ENCODE measurements around the gene DISC1. TPM values are rescaled to one million over a fixed set of nuclear protein-coding genes. Genes with fewer than 3 reads are reported as not detected.

DISC1 gene
- total and polyA plus RNA-seq, 11 donors, result 0.76 to 12.8 (median 4.3) TPM

- Histone ChIP-seq H3K4me3 (no peak overlapping the region), H3K27me3 (no peaks in the 10 kb centered on the region), H3K27ac (no peak overlapping the region), H3K9me3 (peaks cover 0 to 23% (median 12%) of the 10 kb centered on the region in 12 donors), H3K4me1 (peaks cover 0 to 13% (median 2%) of the 10 kb centered on the region in 12 donors), H3K36me3 (peaks cover 0 to 36% (median 6%) of the 10 kb centered on the region in 9 donors)
- TF ChIP-seq CTCF (IDR thresholded peaks at IDR 0.05) (no peak), POLR2A (IDR thresholded peaks at IDR 0.05) (no peak)
- ATAC-seq (no peak), DNase-seq (no peak)
- 90 to 100% (median 92%) methylated on average over 2 of the region's 2 CpGs for WGBS, 4 donors
- intact Hi-C loops (cut with DNase I), result loop anchor here in 6 of 10 donors (10.0 kb wide), 7 partner anchors 55 to 1485 kb away; partner anchors contain the start of gene SIPA1L2 (in 1 of the 6)
Measured at GRCh38 chr1:231750296-231750695, 123.7 kb downstream of the DISC1 start.

GRCh38 chr1:231750818-231751362 lies 124.3 kb downstream of the DISC1 start:
- no peak for ATAC-seq
- DNase-seq, result no peak
- WGBS, 4 donors, result 93% methylated on average over 3 of the region's 3 CpGs
- no peak overlapping the region for H3K27ac ChIP-seq
- H3K4me3 ChIP-seq, result no peak overlapping the region
- no peaks in the 10 kb centered on the region for H3K27me3 ChIP-seq
- intact Hi-C loops (cut with DNase I), result loop anchor here in 6 of 10 donors (10.0 kb wide), 7 partner anchors 54 to 1484 kb away; partner anchors contain the start of gene SIPA1L2 (in 1 of the 6)
- TF ChIP-seq CTCF (IDR thresholded peaks at IDR 0.05) (no peak), POLR2A (IDR thresholded peaks at IDR 0.05) (no peak)
- H3K9me3 ChIP-seq, result peaks cover 0 to 23% (median 12%) of the 10 kb centered on the region in 12 donors
- H3K4me1 ChIP-seq, result peaks cover 0 to 13% (median 2%) of the 10 kb centered on the region in 12 donors
- H3K36me3 ChIP-seq, result peaks cover 0 to 36% (median 6%) of the 10 kb centered on the region in 9 donors

GRCh38 chr1:231751415-231751814 lies 124.8 kb downstream of the DISC1 start:
- TF ChIP-seq POLR2A (IDR thresholded peaks at IDR 0.05), result no peak
- no peak for TF ChIP-seq CTCF (IDR thresholded peaks at IDR 0.05)
- ATAC-seq, result no peak
- no peaks in the 10 kb centered on the region for H3K27me3 ChIP-seq
- DNase-seq, result no peak
- H3K36me3 ChIP-seq, result peaks cover 0 to 36% (median 6%) of the 10 kb centered on the region in 9 donors
- peaks cover 0 to 13% (median 2%) of the 10 kb centered on the region in 12 donors for H3K4me1 ChIP-seq
- no peak overlapping the region for H3K27ac ChIP-seq
- H3K9me3 ChIP-seq, result peaks cover 0 to 23% (median 12%) of the 10 kb centered on the region in 12 donors
- intact Hi-C loops (cut with DNase I), result loop anchor here in 6 of 10 donors (10.0 kb wide), 7 partner anchors 53 to 1483 kb away; partner anchors contain the start of gene SIPA1L2 (in 1 of the 6)
- H3K4me3 ChIP-seq, result no peak overlapping the region

GRCh38 chr1:231753313-231753712 lies 126.7 kb downstream of the DISC1 start:
- intact Hi-C loops (cut with DNase I), result loop anchor here in 6 of 10 donors (10.0 kb wide), 7 partner anchors 51 to 1481 kb away; partner anchors contain the start of gene SIPA1L2 (in 1 of the 6)
- peaks cover 0 to 21% (median 12%) of the 10 kb centered on the region in 12 donors for H3K9me3 ChIP-seq
- TF ChIP-seq CTCF (IDR thresholded peaks at IDR 0.05), result no peak
- no peak for TF ChIP-seq POLR2A (IDR thresholded peaks at IDR 0.05)
- ATAC-seq (no peak), DNase-seq (no peak)
- H3K27me3 ChIP-seq, result no peaks in the 10 kb centered on the region
- 97 to 99% (median 98%) methylated on average over 3 of the region's 3 CpGs for WGBS, 4 donors
- peaks cover 0 to 19% (median 2%) of the 10 kb centered on the region in 12 donors for H3K4me1 ChIP-seq
- H3K4me3 ChIP-seq, result no peak overlapping the region
- H3K36me3 ChIP-seq, result peaks cover 0 to 36% (median 6%) of the 10 kb centered on the region in 9 donors
- no peak overlapping the region for H3K27ac ChIP-seq
